A172 (cell line): ENCODE data around the gene CGREF1. TPM values are rescaled to one million over a fixed set of nuclear protein-coding genes. Genes with fewer than 3 reads are reported as not detected.
A peak's percentile ranks its signal among the peaks of the same experiment; 100 is the strongest.
"Not testable (repeated sequence)": the region's sequence is repeated elsewhere in the genome, so short reads cannot be mapped to it uniquely, and the experiment has no call there.

Source experiments
- DNase-seq: peaks from one replicate; pipeline ENCODE4 v3.0.0-alpha.2; 2015; ENCODE audit warnings: low spot score
- total RNA-seq: library from RNA; depleted of rRNA; stranded (reverse); fragments of >200 nt; shearing (Covaris generic); gene quantifications from 2 replicates; pipeline ENCODE4 v1.2.3, GENCODE V29; 2014

The CGREF1 gene
- total RNA-seq, 1 experiment from 2014 or later = 0.40 TPM

DNA sequence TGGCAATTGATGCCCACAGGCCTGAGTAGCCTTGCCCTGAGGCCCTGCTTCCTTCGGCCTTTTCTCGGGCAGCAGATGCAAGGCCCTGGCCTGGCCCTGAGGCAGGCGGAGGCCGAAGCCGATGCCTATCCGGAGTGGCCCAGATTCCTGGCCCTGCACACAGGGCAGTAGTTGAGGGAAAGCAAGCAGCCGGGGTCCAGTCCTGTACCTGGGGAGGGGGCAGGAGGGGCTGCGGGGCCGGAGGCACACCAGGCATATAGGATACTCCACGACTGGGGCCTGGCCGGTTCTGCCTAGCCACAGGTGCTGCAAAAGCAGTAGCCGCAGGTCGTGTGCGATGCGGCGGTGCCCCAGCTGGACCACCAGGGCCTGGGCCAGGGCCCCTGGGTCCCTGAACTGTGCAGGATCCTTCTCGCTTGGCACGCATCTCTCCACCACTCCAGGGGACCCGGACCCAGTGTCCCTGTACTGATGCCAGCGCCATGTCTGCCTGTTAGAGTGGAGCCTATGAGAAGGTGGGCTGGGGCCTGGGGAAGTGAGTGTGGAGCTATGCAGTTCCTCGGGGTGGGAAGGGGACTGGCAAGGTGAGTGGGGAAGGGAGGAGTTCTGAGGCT, 18.5 kb upstream of the CGREF1 start:
- DNase-seq = no peak

DNA sequence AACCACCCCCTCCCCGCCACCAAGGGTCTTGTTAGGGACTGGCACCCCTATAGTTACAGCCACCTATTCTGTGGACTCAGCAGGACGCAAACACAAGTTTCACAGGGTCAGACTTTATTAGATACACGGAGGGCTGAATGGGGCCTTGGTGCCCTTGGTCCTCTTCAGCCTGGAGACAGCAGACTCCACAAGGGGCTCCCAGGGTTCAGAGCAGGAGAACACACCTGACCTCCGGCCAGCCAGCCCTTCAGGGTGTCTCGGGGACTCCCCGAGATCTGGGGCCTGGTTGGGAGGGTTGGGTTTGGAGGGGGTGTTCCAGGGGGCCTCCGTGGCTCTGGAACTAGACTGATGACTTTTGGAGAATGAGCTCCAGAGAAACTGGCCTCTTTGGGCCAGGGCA, 17.8 kb upstream of the CGREF1 start:
- no peak for DNase-seq

DNA sequence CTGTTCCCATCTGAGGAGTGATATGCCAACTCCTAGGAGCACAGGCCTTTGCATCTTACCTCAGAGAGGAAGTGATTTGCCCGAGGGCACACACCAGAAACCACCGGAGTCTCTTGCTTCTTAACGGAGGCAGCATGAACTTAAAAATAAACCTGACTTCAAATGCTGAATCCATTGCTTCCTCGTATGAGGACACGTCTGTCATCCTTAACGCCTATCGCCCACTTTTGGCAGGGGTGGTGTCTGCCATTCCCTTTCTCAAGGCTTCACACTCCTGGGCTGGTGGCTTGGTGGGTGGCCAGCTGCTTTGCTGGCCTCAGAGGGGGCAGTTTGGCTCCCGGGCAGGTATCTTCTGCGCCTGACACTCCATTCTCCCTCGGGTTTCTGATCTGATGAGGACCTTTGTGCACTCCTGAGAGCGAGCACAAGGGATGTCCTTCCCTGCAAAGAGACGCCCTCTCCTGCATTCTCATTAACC, 16.6 kb upstream of the CGREF1 start:
- no peak for DNase-seq

DNA sequence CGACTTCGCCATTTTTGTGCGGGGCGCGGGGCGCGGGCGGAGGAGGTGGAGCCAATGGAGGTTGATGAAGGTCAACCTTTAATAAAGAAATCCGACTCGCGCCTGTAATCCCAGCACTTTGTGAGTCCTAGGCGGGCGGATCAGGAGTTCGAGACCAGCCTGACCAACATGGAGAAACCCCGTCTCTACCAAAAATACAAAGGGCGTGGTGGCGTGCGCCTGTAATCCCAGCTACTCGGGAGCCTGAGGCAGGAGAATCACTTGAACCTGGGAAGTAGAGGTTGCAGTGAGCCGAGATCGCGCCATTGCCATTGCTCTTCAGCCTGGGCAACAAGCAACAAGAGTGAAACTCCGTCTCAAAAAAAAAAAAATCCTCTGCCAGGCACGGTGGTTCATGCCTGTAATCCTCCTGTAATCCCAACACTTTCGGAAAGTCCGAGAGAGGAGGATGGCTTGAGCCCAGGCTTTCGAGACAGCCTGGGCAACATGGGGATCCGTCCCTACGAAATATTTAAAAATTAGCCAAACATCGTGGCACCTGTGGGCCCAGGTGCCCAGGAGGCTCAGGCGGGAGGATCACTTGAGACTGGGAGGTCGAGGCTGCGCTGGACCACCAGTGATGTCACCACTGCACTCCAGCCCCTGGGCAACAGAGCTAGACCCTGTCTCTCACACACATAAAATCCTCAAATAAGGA, 16.0 kb upstream of the CGREF1 start:
- no peak for DNase-seq

DNA sequence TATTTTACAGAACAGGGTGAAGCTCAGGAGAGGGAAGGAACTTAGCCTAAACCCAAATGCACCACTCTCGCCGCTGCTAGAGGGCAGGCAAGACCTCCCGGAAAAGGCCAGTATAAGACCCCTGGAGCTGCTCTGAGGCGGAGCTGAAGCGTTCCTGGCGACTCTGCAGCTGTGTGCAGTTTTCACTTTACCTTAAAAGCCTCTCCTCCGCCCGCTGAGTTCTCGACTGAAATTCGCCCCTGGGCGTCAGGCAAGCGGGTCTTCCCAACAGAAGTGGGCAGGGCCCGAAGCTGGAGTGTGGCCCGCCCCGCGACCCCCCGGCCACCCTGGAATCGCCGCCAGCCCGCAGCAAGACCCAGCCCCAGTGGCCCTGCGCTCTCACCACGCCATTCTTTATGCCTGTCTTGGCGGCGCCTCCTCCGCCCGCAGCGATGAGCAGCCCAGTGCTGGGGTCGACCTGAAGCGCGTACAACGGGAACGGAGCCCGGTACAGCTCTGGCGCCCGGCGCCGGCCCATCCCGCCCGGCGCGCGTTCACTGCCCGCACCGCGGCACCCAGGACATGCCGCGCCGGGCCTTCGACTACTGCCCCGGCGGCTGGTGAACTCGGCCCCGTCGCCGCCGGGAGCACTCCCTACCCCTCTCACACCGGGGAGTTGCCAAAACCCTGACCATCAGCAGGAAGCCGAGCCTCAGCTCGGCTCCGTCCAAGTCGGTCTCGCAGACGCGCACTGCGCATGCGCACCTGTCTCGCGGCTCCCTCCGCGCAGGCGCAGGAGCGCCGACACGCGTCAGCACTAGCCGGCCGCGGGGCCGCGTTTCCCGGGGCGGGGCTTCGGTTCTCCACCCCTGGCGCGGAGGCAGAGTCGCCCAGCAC, 15.2 kb upstream of the CGREF1 start, which contains the start of gene PREB:
Gene PREB (minus strand): TSS at position 732 of the 876 bp plus-strand sequence. CDS start 215 bp downstream, at position 517.
- peak; percentile 84 for DNase-seq

DNA sequence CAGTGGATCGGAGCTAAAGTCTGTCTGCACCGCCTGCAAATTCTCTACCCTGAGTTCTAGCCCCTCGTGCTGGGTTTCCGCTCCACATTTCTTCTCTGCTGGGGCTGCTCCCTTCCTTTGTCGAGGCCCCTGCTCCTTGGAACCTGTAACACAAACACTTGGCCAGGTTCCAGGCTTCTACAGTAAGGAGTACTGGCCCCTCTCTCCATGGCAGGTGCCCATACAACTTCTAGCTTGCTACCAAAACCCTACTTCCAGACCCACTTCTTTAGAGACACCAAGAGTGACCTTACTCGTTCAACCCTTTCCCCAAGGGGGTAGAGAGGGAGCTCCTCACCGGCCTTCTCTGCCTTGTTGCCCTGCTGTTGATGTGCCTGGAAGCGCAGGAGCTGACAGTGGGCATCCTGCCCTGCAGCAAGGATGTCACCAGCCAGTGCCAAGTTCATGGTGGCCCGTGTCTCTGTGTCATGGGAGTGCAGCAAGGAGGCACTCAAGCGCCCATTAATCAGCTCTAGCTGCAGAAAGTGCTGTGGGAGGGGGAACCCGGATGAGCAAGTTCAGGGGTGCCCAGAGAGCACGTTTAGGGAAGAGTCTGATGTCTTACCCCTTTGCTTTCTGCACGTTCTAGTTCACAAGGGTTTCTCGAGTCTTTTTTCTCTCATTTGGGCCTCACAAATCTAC, 14.4 kb upstream of the CGREF1 start:
- DNase-seq = peak; percentile 10

DNA sequence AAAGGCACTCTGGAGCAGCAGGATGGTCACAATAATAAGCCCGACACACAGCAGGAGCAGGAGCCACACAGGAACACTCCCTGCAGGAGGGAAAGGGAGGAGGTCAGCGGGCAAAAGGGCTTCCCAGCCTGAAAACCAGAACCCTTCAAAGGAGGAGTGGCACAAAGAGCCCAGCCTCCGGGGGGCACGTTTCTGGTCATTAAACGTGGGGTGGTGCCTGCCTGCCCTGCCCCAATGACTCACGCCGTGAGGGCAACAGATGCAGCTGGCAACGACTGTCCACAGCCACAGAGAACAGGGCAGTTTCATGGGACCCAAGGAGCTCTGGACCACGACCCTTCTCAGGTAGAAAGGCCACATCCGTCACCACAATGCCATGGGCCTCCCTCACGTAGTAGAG, 12.5 kb upstream of the CGREF1 start:
- no peak for DNase-seq

DNA sequence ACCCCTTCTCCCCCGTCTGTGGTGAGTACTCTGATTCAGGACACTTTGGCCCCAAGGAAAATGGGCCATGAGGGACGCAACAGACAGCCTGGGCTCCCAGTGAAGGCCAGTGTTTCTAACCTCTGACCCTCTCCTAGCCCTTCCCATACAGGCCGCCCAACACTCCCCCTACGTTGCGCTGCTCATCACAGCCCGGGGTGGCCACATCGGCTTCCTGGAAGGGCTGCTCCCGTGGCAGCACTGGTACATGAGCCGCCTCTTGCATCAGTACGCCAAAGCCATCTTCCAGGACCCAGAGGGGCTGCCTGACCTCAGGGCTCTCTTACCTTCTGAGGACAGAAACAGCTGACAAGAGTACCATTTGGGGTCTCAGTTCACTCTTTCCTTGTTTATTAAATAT, 11.5 kb upstream of the CGREF1 start:
- no peak for DNase-seq

DNA sequence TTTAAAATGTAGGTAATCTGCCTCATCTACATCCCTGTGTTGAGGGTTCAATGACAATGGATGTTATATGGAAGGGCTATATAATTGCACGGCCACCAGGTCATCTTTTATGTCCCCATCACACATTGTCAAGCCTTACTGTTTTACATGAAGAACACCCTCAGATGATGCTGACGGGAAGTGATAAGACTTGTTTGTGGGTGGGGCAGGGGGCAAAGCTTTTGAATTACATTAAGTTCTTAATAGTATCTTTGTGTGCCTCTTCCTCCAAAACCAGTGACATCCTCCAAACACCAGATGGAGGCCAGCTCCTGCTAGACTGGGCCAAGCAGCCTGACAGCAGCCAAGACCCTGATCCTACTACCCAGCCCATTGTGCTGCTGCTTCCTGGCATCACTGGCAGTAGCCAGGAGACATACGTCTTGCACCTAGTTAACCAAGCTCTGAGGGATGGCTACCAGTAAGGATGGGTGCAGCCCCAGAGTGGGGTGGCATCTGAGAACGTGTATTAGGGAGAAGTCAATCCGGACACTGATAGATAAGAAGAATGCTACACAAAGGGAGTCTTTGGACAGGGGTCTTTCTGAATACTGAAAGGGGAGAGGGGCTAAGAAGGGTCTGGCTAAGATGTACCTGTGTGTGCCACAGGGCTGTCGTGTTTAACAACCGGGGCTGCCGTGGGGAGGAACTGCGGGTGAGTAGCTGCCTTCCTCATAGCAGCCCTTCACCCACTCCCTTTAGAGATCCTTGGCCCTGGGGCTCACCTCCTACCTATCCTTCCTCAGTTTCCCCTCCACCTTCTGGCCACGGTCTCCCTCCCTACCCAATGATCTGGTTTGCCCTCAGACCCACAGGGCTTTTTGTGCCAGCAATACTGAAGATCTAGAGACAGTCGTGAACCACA, 10.0 kb upstream of the CGREF1 start:
- no peak for DNase-seq

DNA sequence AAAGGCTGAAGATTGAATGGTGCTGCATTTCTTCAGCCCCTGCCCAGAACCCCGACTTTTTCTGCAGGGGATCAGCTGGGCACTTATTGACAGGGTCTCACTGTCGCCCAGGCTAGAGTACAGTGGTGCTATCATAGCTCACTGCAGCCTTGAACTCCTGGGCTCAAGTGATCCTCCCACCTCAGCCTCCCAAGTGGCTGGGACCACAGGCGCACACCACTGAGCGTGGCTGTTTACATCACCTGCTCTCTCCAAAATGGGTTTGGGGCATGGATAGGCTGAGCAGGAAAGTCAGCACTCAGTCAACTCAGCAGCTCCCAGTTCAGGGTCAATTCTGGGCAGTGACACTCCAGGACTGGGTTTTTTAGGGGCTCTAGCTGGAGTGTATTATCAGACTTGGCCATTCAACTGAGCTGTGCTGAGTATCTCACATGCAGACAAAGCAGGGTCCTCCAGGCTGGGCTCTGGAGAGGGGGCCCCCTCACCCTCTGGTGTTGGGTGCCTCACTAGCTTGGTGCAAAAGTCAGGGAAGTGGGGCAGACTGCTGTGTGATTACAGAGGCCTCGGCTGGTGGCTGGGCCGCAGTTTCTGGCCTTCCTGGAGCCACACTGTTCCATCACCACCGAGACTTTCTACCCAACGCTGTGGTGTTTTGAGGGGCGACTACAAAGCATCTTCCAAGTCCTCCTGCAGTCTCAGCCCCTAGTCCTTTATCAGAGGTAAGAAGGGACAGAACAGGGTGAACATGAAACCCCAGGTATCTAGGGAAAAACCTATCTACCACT, 9.1 kb upstream of the CGREF1 start:
- DNase-seq = no peak

DNA sequence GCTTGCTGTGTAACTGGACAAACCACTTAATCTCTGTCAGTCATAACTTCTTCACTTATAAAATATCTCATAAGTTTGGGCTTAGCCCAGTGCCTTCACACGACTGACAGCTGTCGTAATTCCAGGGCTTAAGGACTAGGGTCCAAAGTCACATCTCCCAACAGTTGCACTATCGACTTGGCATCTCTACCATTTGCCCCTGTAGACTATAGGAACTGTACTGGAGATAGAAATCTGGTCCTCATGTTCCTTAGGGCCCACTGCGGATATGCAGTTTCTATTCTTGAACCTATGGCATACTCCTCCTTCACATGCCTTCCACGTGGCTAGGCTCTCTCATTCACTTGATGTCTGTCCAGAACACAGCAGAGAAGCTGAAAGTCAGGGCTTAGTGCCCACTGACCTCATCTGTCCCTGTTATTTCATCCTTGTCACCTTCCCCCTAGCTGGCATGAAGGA, 7.4 kb upstream of the CGREF1 start:
- DNase-seq = no peak

DNA sequence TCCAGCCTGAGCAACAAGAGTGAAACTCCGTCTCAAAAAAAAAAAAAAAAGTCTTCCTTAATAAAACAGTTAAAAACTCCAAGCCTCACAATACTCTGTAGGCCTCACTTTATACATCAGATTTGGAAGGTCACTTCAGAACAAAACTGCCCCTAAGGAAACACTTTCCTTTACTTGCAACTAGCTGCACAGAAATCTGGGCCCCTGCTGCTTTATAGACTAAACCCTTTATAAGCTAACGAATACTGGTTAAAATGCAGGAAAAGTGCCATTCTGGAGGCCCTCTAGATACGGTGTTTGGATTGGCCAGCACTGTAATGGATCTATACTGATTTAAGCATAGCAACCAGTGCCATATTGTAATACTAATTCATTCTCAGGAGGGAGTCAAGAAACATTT, 6.2 kb upstream of the CGREF1 start:
- no peak for DNase-seq

DNA sequence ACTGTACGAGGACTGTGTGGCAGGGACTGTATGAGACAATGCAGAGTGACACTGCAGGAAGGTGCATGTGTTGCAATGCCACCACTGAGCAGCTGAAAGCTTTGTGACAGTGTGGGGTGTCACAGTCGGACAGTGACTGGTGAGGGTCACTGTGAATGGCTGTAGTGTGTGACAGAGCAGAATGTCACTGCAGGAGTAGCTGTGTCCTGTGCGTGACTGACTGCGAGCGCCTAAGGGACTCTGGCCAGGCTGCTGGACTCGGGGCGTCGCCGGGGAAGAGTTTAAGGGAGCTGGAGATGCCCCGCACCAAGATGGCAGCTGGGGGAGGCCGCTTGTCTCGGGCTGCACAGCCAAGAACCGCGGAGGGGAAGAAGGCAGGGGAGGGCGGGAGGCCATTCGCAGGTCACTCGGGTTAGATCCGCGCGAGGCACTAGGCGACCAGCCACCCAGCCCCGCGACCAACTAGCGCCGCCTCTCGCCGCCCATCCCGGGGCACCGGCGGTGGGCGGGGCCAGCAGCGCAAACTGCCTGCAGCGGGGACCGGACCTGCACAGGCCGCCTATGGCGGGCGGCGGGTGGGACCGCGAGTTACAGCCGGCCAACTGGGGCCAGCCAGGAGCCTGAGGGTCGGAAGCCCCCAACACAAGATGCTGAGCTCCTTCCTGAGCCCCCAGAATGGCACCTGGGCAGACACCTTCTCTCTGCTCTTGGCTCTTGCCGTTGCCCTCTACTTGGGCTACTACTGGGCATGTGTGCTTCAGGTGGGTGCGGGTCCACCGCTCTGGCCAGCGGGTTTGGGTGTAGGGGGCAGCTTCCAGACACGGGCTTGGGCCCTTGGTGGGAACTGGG, 4.6 kb upstream of the CGREF1 start, which contains the start of gene ABHD1:
Gene ABHD1 (plus strand): TSS at position 514 of the 849 bp plus-strand sequence. CDS start 134 bp downstream, at position 648.
- DNase-seq = peak; percentile 10

DNA sequence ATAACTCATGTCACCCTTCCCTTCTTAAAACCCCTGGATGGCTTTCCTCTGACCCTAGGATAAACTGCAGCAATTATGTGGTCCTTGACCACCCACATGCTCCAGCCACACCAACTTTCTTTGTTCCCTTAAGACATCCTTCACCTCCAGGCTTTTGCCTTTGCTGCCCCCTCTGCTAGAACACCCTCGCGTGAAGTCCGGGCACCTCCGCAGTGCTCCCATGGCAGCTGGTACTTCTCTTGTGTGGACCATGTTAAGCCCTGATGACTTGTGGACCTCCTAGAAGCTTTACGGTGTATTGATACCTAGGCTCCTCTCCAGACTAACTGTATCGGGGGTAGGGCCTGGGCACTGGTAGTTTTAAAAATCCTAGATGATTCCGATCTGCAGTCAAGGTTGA, 3.9 kb upstream of the CGREF1 start:
- no peak for DNase-seq

DNA sequence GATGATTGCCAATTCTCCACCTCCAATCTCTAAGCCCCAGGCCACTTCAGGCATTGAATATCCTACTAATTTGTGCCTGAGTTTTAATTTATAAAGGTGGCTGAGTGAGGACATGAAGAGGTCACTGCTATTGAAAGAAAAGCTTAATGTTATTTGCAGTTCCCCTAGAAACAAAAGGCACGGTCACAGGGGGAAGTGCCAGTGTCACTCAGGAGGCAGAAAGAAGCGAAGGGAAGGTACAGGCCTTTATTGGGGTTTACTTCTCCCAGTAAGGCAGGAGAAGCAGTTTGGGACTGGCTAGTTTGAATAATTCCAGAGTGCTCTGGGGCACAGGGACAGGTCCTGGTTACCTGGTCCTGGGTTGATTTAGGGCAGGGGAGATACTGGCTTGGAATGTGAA, 3.0 kb upstream of the CGREF1 start:
- DNase-seq = no peak

DNA sequence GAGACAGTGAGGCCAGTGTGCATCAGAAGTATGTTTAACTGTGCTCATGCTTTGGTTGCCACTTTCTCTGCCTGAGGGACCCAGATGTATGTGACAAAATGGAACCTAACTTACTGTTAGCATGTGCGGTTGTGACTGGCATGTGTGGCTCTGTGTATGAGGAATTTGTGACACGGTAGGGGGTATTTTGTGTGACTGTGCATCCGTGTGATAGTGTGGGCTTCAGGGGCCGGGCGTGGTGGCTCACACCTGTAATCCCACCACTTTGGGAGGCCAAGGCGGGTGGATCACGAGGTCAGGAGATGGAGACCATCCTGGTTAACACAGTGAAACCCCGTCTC, 372 bp upstream of the CGREF1 start:
- DNase-seq = not testable (repeated sequence)

DNA sequence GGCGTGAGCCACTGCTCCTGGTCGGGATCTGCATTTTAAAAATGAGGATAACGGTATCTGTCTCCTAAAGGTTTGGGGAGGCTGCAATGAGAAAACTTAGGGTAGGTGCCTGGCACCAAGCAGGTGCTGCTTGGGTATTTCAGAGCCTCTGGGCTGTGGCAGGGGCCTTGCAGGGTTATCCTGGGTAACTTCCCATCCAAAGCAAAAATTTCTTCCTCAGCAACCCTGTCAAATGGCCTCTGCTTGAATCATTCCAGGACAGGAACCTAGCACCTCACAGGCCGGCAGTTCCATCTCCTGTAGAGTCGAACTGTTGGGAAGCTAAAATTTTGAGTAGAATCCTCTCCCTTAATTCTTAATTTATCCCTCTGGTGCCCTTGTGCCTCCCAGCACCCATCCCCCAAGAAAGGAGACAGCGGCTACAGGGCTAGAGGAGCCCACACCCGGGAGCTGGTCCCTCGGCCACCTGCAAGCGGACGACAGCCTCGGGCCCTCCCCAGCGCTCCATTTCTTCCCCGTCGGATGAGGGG, 868 bp downstream of the CGREF1 start:
- DNase-seq = no peak

DNA sequence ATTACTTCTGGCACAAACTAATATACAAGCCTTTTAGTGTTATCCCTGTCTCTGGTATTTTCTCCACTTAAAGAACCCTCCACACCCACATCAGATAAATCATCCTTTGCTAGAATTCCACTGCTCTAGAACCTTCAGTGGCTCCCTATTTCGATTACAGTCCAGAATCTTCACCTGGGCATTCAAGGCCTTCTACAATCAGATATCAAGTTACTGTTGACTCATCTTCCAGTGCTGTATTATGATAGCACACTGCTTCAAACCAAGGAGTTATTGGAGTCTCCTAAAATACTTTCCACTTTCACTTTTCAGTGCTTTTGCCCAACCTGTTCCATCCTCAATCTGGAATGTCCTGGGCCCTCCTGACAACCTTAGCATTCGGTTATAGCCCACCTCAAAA, 3.4 kb downstream of the CGREF1 start:
- DNase-seq = no peak
